Measurements from ENCODE around the gene ADAMTS2.
"Not testable (repeated sequence)": the region's sequence is repeated elsewhere in the genome, so short reads cannot be mapped to it uniquely, and the experiment has no call there.

Gene ADAMTS2

GRCh38 chr5:179296150-179296821 is 49.0 kb downstream of the ADAMTS2 start:
- DNase-seq (ENCODE audit: low read depth in 2 of 2) = no peak

- DNase-seq (ENCODE audit: low read depth in 2 of 2) = no peak
Measured at GRCh38 chr5:179295778-179296149, 49.5 kb downstream of the ADAMTS2 start.

DNA sequence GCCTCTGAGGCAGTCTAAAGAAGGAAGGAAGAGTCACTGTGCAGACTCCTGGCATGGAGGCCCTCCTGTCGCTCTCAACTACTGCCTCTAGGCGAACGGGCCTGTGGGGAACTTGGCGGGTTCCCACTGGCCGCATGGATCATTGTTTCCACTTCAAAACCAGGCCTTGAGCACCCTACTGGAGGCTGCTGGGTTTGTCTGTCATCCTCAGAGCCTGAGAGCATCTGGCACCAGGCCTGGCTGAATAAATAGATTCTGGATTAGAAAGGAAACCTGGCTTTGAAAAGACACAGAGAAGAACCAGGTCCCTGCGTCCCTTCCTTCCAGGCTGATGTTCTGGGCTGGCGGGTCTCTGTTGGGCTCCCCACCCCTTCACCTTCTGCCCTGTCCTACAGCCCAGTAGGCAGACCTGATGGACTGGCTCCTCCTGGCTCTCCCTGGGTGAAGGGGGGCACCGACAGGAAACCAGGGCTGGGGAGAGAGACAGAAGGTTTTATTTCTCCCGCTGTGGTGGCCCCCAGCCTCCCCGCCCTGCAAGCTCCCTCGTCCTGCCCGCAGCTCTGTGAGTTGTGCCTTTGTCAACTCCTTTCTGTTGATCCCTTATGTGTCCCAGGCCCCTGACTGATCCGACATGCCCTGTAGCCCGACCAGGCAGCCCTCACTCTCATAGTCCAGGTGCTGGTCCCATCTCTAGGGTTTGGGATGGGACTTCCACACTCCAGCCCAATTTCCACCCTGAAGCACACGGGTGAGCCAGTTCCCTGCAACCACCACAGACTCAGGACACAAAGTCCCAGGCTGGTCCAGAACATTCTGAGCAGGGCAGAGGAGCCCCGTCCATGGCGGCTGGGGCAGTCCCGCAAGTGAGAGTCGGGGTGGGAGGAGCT is 50.1 kb downstream of the ADAMTS2 start:
- DNase-seq (ENCODE audit: low read depth in 2 of 2) = no peak

DNA sequence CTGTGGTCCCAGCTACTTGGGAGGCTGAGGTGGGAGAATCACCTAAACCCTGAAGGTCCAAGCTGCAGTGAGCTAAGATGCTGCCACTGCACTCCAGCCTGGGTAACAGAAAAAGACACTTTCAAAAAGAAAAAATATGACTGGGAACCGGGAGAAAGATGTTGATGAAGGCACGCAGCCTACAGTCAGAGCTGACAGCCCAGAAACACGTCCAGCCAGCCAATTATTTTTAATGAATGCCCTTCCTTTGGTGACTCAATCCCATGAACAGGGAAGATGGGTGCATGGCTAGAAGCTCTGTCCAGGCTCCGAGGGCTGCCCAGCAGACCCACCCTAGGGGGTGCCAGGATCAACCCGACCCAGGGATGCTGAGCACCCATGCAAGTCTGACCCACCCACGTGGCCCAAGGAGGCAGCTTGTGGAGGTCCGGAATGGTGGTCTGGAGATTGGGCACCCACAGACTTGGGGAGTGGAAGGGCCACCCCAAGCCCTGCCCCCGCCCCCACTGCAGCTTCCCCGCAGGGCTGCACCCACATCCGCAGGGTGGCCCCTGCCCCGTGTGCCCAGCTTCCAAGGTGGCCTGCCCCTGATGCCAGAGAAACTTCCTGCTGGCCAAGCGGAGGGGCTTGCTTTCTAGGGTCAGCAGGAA is 51.0 kb downstream of the ADAMTS2 start:
- no peak for DNase-seq (ENCODE audit: low read depth in 2 of 2)

DNA sequence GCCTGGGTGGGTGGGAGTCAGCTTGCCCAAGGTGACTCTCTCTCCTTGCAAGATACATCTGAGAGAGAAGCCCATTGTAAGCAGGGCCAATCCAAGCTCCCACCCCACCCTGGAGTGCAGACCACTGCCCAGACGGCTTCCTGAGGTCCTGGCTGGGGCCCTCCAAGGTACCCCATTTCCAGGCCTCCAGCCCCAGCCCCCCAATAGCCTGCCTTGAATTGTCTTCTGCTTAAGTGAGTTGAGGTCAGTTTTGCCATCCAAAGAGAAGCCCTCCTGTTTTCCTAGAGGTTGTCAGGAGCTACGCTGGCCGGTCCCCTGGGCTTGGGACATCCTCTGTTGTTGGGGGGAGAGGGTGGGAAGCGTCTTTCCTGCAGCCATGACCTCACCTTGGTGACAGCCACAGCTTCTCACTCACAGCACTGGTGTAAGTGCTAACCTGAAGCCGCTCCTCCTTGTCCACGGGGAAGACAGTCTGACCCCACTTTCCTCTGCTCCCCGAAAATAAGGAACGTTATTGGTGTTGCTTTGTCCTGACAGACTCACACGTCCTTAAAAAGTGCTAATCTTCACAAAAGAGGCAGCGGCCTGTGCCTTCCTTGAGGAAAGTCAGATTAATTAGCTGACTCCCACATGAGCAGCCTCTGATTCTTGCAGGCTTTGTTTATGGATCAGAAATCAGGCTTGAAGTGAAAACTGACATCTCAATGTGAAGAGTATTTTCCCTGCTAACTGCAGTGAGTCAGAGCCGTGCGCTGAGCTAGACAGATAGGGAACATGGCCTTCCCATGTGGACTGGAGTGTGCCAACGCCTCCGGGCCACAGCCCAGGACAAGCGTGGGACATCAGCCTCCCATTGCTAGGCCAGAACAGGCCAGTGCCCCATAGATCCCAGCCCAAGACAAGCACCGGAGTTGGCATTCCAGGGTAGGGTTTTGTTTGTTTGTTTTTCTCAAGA is 52.3 kb downstream of the ADAMTS2 start:
- DNase-seq (ENCODE audit: low read depth in 2 of 2) = no peak

- DNase-seq (ENCODE audit: low read depth in 2 of 2) = no peak
Measured at GRCh38 chr5:179292202-179292601, 53.1 kb downstream of the ADAMTS2 start.

GRCh38 chr5:179290681-179291540 is 54.4 kb downstream of the ADAMTS2 start:
- no peak for DNase-seq (ENCODE audit: low read depth in 2 of 2)

GRCh38 chr5:179289756-179290385 is 55.4 kb downstream of the ADAMTS2 start:
- no peak for DNase-seq (ENCODE audit: low read depth in 2 of 2)

DNA sequence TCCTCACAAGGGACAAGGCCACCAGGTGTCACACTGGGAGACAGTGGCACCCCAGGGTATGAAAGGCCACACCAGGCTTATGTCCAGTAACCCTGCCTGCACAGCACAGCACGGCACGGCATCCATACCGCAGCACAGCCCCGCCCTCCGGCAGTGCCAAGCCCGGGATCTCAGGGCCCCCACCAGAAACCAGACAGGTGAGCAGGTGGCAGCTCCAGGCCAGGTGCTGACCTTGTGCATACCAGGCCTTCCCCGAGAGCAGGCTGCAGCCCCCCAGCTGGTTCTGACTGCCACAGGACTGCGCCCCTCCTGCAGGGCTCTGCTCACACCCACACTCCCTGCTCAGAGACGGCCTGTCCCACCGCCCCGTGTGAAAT is 56.5 kb downstream of the ADAMTS2 start:
- no peak for DNase-seq (ENCODE audit: low read depth in 2 of 2)

GRCh38 chr5:179288101-179288808 is 57.0 kb downstream of the ADAMTS2 start:
- DNase-seq (ENCODE audit: low read depth in 2 of 2) = no peak

GRCh38 chr5:179287631-179288030 is 57.6 kb downstream of the ADAMTS2 start:
- no peak for DNase-seq (ENCODE audit: low read depth in 2 of 2)

DNA sequence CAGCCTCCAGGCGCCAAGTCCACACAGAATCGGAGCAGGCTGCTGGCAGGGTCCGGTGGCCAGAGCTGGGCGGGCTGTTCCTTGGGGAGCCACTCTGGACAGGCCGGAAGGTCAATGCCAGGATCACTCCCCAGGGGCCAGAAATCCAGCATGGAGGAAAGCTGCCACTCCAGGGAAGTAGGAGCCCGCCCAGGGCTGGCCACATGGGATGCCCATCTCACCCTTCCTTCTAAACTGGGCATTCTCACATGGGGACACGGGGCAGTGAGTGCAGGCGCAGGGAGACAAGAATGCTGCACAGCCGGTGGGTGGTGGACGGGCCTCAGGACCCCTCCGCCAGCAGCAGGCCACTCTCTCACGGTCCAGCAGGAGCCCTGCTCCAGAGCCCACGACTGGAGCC is 58.2 kb downstream of the ADAMTS2 start:
- DNase-seq (ENCODE audit: low read depth in 2 of 2) = no peak

DNA sequence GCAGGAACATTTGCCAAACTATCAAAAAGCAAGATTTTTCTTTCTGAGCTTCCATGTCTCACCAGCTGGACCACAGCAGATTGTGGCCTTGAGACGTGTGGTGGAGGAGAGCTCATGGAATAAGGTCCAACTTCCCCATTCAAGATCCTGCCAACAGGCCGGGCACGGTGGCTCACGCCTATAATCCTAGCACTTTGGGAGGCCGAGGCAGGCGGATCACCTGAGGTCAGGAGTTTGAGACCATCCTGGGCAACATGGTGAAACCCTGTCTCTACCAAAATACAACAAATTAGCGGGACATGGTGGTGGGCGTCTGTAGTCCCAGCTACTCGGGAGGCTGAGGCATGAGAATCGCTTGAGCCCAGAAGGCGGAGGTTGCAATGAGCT is 59.5 kb downstream of the ADAMTS2 start:
- DNase-seq (ENCODE audit: low read depth in 2 of 2) = not testable (repeated sequence)

DNA sequence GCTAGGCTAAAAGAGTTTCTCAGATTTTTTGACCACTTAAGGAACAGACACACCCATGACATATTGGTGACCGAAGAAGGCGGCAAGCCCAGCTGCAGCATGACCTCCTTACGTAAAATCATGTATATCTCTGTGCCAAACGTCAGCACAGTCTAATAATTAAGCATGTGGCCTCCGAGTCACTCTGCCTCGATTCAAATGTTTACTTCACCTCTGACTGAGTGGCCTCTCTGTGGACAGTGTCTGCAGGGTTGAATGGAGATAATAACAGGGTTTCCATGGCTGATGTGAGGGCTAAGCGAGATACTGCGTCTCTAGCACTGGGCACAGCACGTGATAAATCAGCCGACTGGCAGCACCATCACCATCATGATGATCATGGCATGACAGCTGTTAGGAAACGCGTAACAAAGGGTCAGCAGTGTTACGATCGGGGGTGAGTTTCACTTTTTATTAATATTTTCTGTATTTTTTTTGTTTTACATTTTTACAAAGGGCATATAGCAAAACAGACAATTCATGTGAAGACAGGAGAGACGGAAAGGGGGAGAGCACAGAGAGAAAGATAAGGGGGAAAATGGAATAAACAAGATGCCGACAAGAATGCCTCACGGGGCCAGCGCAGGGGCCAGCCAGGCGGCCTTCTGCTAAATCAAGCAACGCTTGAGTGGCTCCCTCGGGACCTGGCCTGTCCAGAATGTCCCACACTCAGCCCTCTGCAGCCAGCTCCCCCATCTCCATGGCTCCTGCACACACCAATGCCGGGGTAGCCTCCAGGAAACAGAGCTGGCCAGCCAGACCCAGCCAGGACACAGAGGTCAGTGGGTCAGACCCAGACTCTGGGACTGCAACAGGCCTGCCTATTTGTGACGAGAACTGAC is 60.3 kb downstream of the ADAMTS2 start:
- DNase-seq (ENCODE audit: low read depth in 2 of 2) = no peak

DNA sequence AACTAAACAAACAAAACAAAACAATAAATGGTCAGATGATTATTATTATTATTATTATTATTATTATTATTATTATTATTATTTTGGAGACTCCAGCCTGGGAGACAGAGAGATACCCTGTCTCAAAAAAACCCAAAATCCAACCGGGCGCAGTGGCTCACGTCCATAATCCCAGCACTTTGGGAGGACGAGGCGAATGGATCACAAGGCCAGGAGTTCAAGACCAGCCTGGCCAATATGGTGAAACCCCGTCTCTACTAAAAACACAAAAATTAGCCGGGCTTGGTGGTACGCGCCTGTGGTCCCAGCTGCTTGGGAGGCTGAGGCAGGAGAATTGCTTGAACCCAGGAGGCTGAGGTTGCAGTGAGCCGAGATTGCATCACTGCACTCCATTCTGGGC is 61.4 kb downstream of the ADAMTS2 start:
- DNase-seq (ENCODE audit: low read depth in 2 of 2) = not testable (repeated sequence)

DNA sequence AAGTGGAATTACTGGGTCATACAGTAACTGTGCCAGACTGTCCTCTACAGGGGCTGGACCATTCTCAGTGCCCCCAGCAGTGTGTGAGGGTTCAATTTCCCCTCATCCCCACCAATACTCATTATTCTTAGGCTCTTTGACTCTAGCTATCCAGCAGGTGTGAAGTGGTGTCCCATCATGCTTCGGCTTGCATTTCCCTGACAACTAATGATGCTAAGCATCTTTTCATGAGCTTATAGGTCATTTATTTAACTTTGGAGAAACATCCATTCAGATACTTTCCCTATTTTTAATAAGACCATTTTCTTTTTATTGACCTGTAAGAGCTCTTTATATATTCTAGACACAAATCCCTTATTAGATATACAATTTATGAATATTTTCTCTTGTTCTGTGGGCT is 63.6 kb downstream of the ADAMTS2 start:
- DNase-seq (ENCODE audit: low read depth in 2 of 2) = no peak

- DNase-seq (ENCODE audit: low read depth in 2 of 2) = no peak
Measured at GRCh38 chr5:179280095-179280490, 65.2 kb downstream of the ADAMTS2 start.

DNA sequence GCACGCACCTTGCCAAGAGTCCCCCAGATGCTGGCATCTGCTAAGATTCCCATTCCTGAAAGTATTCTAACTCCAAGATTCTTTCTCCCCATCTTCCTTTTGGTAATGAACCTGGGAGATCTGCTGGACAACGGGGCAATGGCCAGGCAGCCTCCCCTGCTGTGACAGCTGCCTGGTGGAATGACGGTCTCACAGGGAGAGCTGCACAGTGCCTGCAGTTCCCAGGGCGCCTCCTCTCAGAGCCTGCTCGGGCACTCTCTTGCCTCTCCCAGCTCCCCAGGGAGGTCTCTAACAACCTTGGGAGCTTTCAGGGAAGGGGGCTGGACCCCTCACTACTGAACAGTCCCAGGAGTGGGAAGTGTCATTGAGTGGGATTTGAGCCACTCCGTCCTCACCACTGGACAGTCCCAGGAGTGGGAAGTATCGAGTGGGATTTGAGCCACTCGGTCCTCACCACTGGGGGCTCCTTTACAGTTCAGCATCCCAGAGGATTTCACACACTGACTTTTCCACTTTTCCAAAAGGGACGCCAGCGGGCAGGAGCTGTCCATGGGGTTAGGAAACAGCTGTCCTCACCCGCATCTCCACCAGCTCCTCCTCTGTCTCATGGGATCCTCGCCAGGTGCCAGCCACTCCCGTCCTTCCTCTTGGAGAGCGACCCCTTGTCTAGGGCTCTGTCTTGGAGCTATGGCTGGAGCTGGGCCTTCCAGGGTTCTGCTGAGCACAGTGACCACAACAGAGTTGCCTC is 65.7 kb downstream of the ADAMTS2 start:
- no peak for DNase-seq (ENCODE audit: low read depth in 2 of 2)
